Bronchial smooth muscle cell (primary cell): Measurements from ENCODE around the gene DMRTB1. TPM values are rescaled to one million over a fixed set of nuclear protein-coding genes. Genes with fewer than 3 reads are reported as not detected.

ENCODE experiments used
- total RNA-seq: library from RNA; depleted of rRNA; stranded (reverse); fragments of >200 nt; gene quantifications from 2 replicates; pipeline ENCODE4 v1.2.1, GENCODE V29; 2014

Gene DMRTB1
- not detected in 2 replicates for total RNA-seq

DNA sequence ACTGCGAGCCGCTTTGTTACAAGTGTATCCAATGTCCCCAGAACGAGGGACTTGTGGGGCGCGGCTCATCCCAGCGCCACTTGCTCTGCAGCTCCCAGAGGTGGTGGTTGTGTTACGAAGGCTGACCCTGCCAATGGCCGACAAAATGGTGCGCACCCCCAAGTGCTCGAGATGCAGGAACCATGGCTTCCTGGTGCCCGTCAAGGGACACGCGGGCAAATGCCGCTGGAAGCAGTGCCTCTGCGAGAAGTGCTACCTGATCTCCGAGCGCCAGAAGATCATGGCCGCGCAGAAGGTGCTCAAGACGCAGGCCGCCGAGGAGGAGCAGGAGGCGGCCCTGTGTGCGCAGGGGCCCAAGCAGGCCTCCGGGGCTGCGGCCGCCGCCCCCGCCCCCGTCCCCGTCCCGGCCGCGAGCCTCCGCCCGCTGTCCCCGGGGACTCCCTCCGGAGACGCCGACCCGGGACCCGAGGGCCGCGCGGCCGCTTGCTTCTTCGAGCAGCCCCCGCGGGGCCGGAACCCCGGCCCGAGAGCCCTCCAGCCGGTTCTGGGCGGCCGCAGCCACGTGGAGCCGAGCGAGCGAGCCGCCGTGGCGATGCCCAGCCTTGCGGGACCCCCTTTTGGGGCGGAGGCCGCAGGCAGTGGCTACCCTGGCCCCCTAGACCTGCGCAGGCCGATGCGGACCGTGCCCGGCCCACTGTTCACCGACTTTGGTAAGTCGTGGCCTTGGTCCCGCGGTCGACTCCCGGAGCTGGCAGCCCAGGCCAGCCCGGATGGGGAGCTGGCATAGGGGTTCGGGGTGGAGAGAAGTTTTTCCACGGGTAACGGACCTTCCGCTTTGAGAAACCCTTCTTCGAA, at the start of gene DMRTB1:
DMRTB1 (plus strand) TSS at position 79 of the 855 bp plus-strand sequence; CDS start at position 134, 55 bp downstream.

Other genes starting within 250 kb of the DMRTB1 start
- gene CZIB, start 238.8 kb upstream of the DMRTB1 start, total RNA-seq, result 55.4 and 62.3 TPM in 2 replicates
- gene MAGOH, start 220.9 kb upstream of the DMRTB1 start, total RNA-seq, result 38.6 and 53.8 TPM in 2 replicates
- 3.4 and 3.5 TPM in 2 replicates for gene LRP8, start 131.3 kb upstream of the DMRTB1 start, total RNA-seq